Prostate gland (tissue), 2 donors: ENCODE measurements around the gene TTBK1.

Experiments used
- POLR2AphosphoS5 ChIP-seq: sonication (generic); formaldehyde crosslinking; IDR thresholded peaks from one replicate; pipeline ENCODE4 v1.6.1; 2017; ENCODE audit warnings: antibody characterized with exemption
- TF ChIP-seq, protein P1 (sequence below), 4 experiments: fragments of 200-600 bp in 2 of 4; fragments of 450-650 bp in 2 of 4; sonication (generic) in 2 of 4; IDR thresholded peaks; 1 replicate in 3 of 4; 2 replicates in 1 of 4; pipeline ENCODE4 v1.5.1; 2016 to 2019; ENCODE audit warnings: antibody characterized with exemption in 4 of 4, mild to moderate bottlenecking in 2 of 4, moderate library complexity in 2 of 4

DNA sequence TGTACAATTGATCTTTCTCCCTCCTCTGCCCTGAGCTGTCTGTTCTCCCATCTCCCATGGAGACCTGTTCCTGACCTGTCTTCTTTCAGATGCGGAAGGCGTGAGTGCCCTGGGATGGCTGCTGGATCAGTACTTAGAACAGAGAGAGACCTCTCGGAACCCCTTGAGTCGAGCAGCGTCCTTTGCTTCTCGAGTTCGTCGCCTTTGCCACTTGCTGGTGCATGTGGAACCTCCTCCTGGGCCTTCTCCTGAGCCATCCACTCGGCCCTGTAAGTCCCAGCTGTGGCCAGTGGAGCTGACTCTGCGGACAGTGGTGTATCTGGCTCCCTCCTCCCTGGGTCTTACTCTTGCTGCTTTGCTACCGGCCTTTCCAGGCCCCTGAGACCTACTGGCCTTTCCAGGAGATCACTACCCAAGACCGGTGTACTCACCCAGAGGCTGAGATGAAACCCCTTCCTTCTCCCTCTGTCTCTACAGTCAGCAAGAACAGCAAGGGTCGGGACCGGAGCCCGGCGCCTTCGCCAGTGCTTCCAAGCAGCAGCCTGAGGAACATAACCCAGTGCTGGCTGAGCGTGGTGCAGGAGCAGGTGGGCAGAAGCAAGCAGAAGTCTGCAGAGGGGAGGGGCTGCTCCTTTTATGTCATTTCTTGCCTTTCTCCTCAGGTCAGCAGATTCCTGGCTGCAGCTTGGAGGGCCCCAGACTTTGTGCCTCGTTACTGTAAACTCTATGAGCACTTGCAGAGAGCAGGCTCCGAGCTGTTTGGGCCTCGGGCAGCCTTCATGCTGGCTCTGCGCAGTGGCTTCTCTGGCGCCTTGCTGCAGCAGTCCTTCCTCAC, 38.8 kb upstream of the TTBK1 start:
- TF ChIP-seq, protein P1, sequence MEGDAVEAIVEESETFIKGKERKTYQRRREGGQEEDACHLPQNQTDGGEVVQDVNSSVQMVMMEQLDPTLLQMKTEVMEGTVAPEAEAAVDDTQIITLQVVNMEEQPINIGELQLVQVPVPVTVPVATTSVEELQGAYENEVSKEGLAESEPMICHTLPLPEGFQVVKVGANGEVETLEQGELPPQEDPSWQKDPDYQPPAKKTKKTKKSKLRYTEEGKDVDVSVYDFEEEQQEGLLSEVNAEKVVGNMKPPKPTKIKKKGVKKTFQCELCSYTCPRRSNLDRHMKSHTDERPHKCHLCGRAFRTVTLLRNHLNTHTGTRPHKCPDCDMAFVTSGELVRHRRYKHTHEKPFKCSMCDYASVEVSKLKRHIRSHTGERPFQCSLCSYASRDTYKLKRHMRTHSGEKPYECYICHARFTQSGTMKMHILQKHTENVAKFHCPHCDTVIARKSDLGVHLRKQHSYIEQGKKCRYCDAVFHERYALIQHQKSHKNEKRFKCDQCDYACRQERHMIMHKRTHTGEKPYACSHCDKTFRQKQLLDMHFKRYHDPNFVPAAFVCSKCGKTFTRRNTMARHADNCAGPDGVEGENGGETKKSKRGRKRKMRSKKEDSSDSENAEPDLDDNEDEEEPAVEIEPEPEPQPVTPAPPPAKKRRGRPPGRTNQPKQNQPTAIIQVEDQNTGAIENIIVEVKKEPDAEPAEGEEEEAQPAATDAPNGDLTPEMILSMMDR (IDR thresholded peaks at IDR 0.05) = no peak
- TF ChIP-seq POLR2AphosphoS5 = no peak
